ENCODE measurements around the gene TMEM135.
"Not testable (repeated sequence)": the region's sequence is repeated elsewhere in the genome, so short reads cannot be mapped to it uniquely, and the experiment has no call there.

TMEM135 gene

GRCh38 chr11:87260811-87261210 is 223.1 kb downstream of the TMEM135 start:
- no peak for DNase-seq (ENCODE audit: low read depth)

GRCh38 chr11:87263264-87263838 is 225.6 kb downstream of the TMEM135 start:
- no peak for DNase-seq (ENCODE audit: low read depth)

GRCh38 chr11:87263979-87264378 is 226.2 kb downstream of the TMEM135 start:
- DNase-seq (ENCODE audit: low read depth): no peak

GRCh38 chr11:87265132-87265531 is 227.4 kb downstream of the TMEM135 start:
- no peak for DNase-seq (ENCODE audit: low read depth)

GRCh38 chr11:87265979-87266378 is 228.2 kb downstream of the TMEM135 start:
- DNase-seq (ENCODE audit: low read depth): no peak

GRCh38 chr11:87266751-87267150 is 229.0 kb downstream of the TMEM135 start:
- DNase-seq (ENCODE audit: low read depth): no peak

GRCh38 chr11:87271951-87272350 is 234.2 kb downstream of the TMEM135 start:
- not testable (repeated sequence) for DNase-seq (ENCODE audit: low read depth)

- no peak for DNase-seq (ENCODE audit: low read depth)
Observed at GRCh38 chr11:87275176-87275575, 237.4 kb downstream of the TMEM135 start.

GRCh38 chr11:87280143-87280542 is 242.4 kb downstream of the TMEM135 start:
- DNase-seq (ENCODE audit: low read depth): no peak

GRCh38 chr11:87281496-87281895 is 243.8 kb downstream of the TMEM135 start:
- no peak for DNase-seq (ENCODE audit: low read depth)

- DNase-seq (ENCODE audit: low read depth): no peak
Observed at GRCh38 chr11:87284306-87284705, 246.6 kb downstream of the TMEM135 start.

- DNase-seq (ENCODE audit: low read depth): not testable (repeated sequence)
Observed at GRCh38 chr11:87285674-87286073, 247.9 kb downstream of the TMEM135 start.

- no peak for DNase-seq (ENCODE audit: low read depth)
Observed at GRCh38 chr11:87286338-87286737, 248.6 kb downstream of the TMEM135 start.

GRCh38 chr11:87290304-87290922 is 252.7 kb downstream of the TMEM135 start:
- no peak for DNase-seq (ENCODE audit: low read depth)

GRCh38 chr11:87292598-87292997 is 254.9 kb downstream of the TMEM135 start:
- no peak for DNase-seq (ENCODE audit: low read depth)

- no peak for DNase-seq (ENCODE audit: low read depth)
Observed at GRCh38 chr11:87295237-87295636, 257.5 kb downstream of the TMEM135 start.

- no peak for DNase-seq (ENCODE audit: low read depth)
Observed at GRCh38 chr11:87296627-87297026, 258.9 kb downstream of the TMEM135 start.

- DNase-seq (ENCODE audit: low read depth): no peak
Observed at GRCh38 chr11:87298155-87298554, 260.4 kb downstream of the TMEM135 start.

GRCh38 chr11:87299041-87299481 is 261.3 kb downstream of the TMEM135 start:
- no peak for DNase-seq (ENCODE audit: low read depth)

GRCh38 chr11:87300640-87301380 is 263.1 kb downstream of the TMEM135 start:
- no peak for DNase-seq (ENCODE audit: low read depth)

- no peak for DNase-seq (ENCODE audit: low read depth)
Observed at GRCh38 chr11:87301785-87302540, 264.2 kb downstream of the TMEM135 start.

GRCh38 chr11:87304412-87304811 is 266.7 kb downstream of the TMEM135 start:
- no peak for DNase-seq (ENCODE audit: low read depth)

Measured in stimulated activated CD4-positive, alpha-beta T cell treated with anti-CD3 and anti-CD28 coated beads, Interleukin-2, amount 100 ng/mL, for 4 hours (primary cell).